DMS 273 treated with DMSO at 0.1 percent for 48 hours (cell line): ENCODE data around the gene PATJ.
"Not testable (repeated sequence)": the region's sequence is repeated elsewhere in the genome, so short reads cannot be mapped to it uniquely, and the experiment has no call there.

ENCODE experiments used
- DNase-seq: peaks from one replicate; lab custom pipeline; 2025; lab: John Stamatoyannopoulos, UW

The PATJ gene

DNA sequence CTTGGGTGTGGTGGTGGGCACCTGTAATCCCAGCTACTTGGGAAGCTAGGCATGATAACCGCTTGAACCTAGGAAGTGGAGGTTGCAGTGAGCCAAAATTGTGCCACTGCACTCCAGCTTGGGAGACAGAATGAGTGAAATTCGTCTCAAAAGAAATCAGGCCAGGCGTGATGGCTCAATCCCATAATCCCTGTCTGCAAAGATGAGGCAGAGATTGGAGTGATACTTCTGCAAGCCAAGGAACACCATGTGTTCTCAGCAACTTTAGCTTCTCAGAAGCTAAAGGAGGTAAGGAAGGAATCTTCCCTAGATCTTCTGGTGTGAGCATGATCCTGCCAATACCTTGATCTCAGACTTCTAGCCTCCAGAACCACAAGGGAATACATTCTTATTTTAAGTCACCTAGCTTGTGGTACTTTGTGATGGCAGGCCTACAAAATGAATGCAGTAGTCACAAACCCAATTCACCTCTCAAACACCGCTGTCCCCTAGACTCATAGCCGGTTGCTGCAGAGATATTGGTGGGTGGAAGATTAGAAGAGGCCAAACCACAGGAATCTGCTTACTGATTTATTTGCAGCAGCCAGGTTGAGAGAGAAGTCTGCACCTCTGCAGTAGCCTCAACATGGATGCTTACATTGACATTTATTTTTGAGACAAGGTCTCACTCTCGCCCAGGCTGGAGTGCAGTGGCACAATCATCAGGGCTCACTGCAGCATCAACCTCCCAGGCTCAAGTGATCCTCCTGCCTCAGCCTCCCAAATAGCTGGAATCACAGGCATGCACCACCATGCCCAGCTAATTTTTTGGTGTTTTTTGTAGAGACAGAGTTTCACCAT is 471.0 kb downstream of the PATJ start:
- DNase-seq = no peak

DNA sequence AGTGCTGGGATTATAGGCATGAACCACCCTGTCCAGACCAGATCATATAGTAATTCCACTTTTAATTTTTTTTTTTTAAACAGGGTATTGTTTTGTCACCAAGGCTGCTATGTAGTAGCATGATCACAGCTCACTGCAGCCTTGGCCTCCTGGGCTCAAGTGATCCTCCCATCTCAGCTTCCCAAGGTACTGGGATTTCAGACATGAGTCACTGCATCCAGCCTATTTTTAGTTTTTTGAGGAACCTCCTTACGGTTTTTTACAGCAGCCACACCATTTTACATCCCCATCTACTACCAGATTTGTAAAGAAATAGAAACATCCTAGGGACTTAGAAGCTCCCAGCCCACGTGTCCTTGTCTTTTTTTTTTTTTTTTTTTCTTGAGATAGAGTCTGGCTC is 476.3 kb downstream of the PATJ start:
- no peak for DNase-seq

DNA sequence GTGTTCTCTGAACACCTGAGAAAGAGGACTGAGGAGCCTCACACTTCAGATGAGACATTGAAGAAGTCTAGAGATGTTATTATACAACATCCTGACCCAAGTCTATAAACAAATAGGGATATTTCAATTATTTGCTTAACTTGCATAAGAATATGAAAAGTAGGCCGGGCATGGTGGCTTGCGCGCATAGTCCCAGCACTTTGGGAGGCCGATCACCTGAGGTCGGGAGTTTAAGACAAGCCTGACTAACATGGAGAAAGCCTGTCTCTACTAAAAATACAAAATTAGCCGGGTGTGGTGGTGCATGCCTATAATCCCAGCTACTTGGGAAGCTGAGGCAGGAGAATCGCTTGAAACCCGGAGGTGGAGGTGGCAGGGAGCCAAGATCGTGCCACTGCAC is 478.2 kb downstream of the PATJ start:
- not testable (repeated sequence) for DNase-seq

DNA sequence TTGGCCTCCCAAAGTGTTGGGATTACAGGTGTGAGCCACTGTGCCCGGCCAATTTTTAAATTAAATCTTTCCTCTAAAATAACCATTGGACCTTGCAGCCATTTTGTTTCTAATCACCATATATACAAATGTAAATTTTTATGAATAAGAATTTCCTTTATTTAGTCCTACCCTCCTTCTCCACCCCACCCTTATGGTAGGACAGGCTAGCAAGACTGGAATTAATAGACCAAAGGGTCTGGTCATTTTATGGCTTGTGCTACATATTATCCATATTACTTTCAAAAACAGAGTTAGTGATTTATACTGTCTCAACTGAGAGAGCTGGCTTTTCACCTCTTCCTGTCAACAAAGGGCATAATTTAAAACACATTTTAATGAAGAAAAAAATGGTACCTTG is 478.9 kb downstream of the PATJ start:
- no peak for DNase-seq

DNA sequence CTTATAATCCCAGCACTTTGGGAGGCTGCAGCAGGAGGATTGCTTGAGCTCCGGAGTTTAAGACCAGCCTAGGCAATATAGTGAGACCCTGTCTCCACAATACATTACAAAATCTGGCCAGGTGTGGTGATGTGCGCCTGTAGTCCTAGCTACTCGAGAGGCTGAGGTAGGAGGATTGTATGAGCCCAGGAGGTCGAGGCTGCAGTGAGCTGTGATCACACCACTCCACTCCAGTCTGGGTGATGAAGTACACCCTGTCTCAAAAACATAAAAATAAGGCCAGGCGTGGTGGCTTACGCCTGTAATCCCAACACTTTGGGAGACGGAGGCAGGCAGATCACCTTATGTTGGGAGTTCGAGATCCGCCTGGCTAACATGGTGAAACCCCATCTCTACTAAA is 480.0 kb downstream of the PATJ start:
- DNase-seq = no peak

DNA sequence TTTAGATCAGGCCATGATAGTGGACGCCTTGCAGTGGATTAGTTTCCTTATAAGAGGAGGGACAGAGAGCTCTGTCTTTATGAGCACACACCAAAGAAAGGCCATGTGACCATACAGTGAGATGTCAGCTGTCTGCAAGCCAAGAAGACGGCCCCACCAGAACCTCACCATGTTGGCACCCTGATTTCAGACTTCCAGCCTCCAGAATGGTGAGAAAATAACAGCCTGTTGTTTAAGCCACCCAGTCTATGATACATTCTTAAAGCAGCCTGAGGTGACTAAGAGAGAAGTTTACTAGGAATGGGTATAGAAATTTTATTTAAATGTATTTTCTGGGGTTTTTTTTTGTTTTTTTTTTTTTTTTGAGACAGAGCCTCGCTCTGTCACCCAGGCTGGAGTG is 481.9 kb downstream of the PATJ start:
- no peak for DNase-seq

DNA sequence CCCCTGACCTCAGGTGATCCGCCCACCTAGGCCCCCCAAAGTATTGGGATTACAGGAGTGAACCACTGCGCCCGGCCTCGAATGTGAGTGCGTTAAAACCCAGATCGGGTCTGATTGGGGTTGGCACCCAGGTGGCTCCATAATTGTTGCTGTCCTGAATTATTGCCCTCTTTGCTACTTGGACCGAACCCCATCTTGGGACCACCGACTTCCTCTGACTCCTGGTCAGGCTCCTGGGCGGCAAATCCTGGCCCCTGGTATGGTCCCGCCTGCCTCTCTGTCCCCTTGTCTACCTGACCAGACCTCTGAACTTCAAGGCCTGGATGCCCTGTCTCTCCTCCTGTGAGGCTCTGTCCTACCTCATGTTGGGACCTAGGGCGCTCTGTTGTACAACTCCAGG is 485.2 kb downstream of the PATJ start:
- DNase-seq = no peak
